Endodermal cell (in vitro differentiated cells): ENCODE measurements around the gene C13orf42. TPM values are rescaled to one million over a fixed set of nuclear protein-coding genes. Genes with fewer than 3 reads are reported as not detected.

ENCODE experiments used
- DNase-seq: peaks from one replicate; pipeline ENCODE4 v3.0.0-alpha.2; 2017
- H3K27ac ChIP-seq: 2 replicates; pipeline ENCODE4 v1.5.1; 2013; ENCODE audit warnings: mild to moderate bottlenecking, low read depth, low read length, moderate library complexity
- H3K27me3 ChIP-seq: 2 replicates; pipeline ENCODE4 v1.6.1; 2013; ENCODE audit warnings: mild to moderate bottlenecking, low read length, moderate library complexity; ENCODE audit not compliant: insufficient read depth, control insufficient read depth, poor library complexity, severe bottlenecking
- H3K36me3 ChIP-seq: 2 replicates; pipeline ENCODE4 v1.7.0; 2013; ENCODE audit warnings: mild to moderate bottlenecking, low read length, moderate library complexity; ENCODE audit not compliant: control insufficient read depth, insufficient read depth
- H3K4me1 ChIP-seq: one replicate; pipeline ENCODE4 v1.7.0; 2013; ENCODE audit warnings: low read length; ENCODE audit not compliant: control insufficient read depth, insufficient read depth
- H3K4me3 ChIP-seq: 2 replicates; pipeline ENCODE4 v1.5.1; 2013; ENCODE audit warnings: mild to moderate bottlenecking, low read length, moderate library complexity
- H3K9ac ChIP-seq: 2 replicates; pipeline ENCODE4 v1.6.1; 2013; ENCODE audit warnings: mild to moderate bottlenecking, low read length, moderate library complexity; ENCODE audit not compliant: poor library complexity, severe bottlenecking; ENCODE audit errors: extremely low read depth
- H3K9me3 ChIP-seq: 2 replicates; pipeline ENCODE4 v1.6.1; 2013; ENCODE audit warnings: mild to moderate bottlenecking, low read length, moderate library complexity; ENCODE audit not compliant: control insufficient read depth
- H3K27ac Mint-ChIP-seq: 2 replicates; pipeline ENCODE4 v1.8.0; 2020; ENCODE audit warnings: mixed read lengths
- H3K27me3 Mint-ChIP-seq: 2 replicates; pipeline ENCODE4 v1.8.0; 2021; ENCODE audit warnings: mild to moderate bottlenecking, mixed read lengths; ENCODE audit not compliant: insufficient read depth
- H3K36me3 Mint-ChIP-seq: 2 replicates; pipeline ENCODE4 v1.8.0; 2020; ENCODE audit warnings: low read depth, mixed read lengths
- H3K4me1 Mint-ChIP-seq: 2 replicates; pipeline ENCODE4 v1.8.0; 2020; ENCODE audit warnings: mixed read lengths
- H3K4me3 Mint-ChIP-seq: 2 replicates; pipeline ENCODE4 v1.8.0; 2020; ENCODE audit warnings: mild to moderate bottlenecking, moderate library complexity, mixed read lengths
- H3K9me3 Mint-ChIP-seq: 2 replicates; pipeline ENCODE4 v1.8.0; 2020; ENCODE audit warnings: mild to moderate bottlenecking, mixed read lengths
- CTCF ChIP-seq: fragments of 200-600 bp; sonication (generic); conservative IDR thresholded peaks from 2 replicates; pipeline ENCODE4 v1.5.0; 2021; ENCODE audit warnings: antibody characterized with exemption, mild to moderate bottlenecking
- WGBS, 2 experiments: methylation state at CpG; one replicate each; pipeline versions ENCODE4 v1.1.5 to v1.1.7; 2013; ENCODE audit warnings: missing lambda C conversion rate in 2 of 2, mixed read lengths in 1 of 2; ENCODE audit not compliant: insufficient coverage in 1 of 2, insufficient read length in 1 of 2; 5-methylcytosine and 5-hydroxymethylcytosine counted together
- total RNA-seq, 2 donors: library from RNA; stranded (reverse); fragmentation: NEBNext Ultra II Directional in 1 of 2; extraction: Animal tissue kit (Norgen Biotek cat#: 25700) in 1 of 2; gene quantifications; 2 replicates in 1 of 2; 3 replicates in 1 of 2; pipeline ENCODE4 v1.2.1, GENCODE V29; 2021

The C13orf42 gene
- total RNA-seq, 2 donors from 2014 or later = 19.0 to 27.7 TPM

DNA sequence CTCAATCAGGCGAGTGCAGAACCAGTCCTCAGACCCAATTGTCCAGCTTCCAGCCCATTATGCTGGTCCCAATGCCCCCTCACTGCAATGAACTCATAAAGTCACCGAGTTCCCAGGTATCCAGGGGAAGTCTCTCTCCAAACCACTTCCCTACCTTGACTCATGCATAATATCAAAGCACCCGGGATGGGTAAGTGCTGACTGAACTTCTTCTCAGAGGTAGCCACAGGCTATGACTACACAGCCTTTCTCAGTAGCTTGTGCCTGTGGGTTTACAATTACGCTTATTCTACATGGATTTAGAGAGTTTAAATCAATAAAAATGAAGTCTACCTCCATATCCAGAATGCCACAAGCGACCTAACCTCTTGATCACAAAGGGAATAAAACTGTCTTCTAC, 1.7 kb upstream of the C13orf42 start:
- Mint-ChIP-seq H3K36me3 (peaks cover 49% of the 10 kb centered on the region), H3K4me1 (peaks cover 6% of the 10 kb centered on the region), H3K27ac (no peak overlapping the region), H3K27me3 (no peaks in the 10 kb centered on the region), H3K4me3 (no peak overlapping the region), H3K9me3 (peaks cover 12% of the 10 kb centered on the region)
- TF ChIP-seq CTCF = no peak
- no peaks in the 10 kb centered on the region for H3K27me3 ChIP-seq
- H3K9me3 ChIP-seq = peaks cover 10% of the 10 kb centered on the region
- no peak overlapping the region for H3K9ac ChIP-seq
- no peak overlapping the region for H3K4me3 ChIP-seq
- no peaks in the 10 kb centered on the region for H3K4me1 ChIP-seq
- H3K27ac ChIP-seq = no peak overlapping the region
- DNase-seq = peak; percentile 20
- WGBS, 2 experiments = 83 to 93% methylated on average over 2 to 5 of the region's 5 CpGs
- H3K36me3 ChIP-seq = peaks cover 20% of the 10 kb centered on the region

DNA sequence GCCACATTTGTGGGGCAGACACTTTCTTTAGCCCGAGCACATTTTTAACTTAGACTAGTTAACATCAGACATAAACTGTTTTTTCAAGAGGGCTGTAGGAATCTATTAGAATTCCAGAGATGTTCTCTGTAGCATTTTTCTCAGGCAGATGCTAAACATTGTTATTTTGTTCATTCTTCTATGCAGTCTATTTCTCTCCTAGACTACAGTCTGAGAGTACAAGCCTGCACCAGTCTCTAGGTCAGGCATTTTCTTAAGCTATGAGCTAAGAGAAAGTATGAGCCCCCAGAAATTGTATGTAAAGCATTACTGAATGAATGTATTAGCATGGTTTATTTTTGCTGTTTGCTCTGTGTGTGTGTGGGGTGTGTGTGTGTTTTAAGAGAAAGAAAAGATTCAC, 923 bp upstream of the C13orf42 start:
- H3K27ac Mint-ChIP-seq = no peak overlapping the region
- no peak for TF ChIP-seq CTCF
- 0% methylated on average over 1 of the region's 1 CpG for whole genome bisulfite sequencing, 2 experiments
- H3K9me3 Mint-ChIP-seq = peaks cover 4% of the 10 kb centered on the region
- no peak for DNase-seq
- peaks cover 2% of the 10 kb centered on the region for H3K9me3 ChIP-seq
- peaks cover 12% of the 10 kb centered on the region for H3K36me3 ChIP-seq
- peaks cover 6% of the 10 kb centered on the region for H3K4me1 Mint-ChIP-seq
- no peaks in the 10 kb centered on the region for H3K27me3 ChIP-seq
- H3K27me3 Mint-ChIP-seq = no peaks in the 10 kb centered on the region
- H3K27ac ChIP-seq = no peak overlapping the region
- H3K4me3 ChIP-seq = no peak overlapping the region
- H3K36me3 Mint-ChIP-seq = peaks cover 47% of the 10 kb centered on the region
- H3K9ac ChIP-seq = no peak overlapping the region
- no peak overlapping the region for H3K4me3 Mint-ChIP-seq
- H3K4me1 ChIP-seq = no peaks in the 10 kb centered on the region

DNA sequence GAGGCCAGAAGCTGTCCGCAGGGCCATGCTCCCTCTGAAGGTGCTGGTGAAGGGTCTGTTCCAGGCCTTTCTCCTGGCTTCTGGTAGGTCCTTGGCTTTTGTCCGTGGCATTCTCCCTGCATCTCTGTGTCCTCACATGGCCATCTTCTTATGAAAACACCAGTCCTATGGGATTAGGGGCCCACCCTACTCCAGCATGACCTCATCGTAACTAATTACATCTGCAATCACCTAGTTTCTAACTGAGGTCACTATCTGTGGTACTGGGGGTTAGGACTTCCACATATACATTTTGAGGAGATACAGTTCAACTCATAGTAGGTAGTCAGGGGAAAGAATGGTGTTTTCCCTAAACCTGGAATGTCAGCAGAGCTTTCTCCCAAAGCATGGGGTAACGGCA, 3.1 kb downstream of the C13orf42 start:
- TF ChIP-seq CTCF = no peak
- Mint-ChIP-seq H3K27ac (no peak overlapping the region), H3K4me3 (no peak overlapping the region), H3K4me1 (peaks cover 5% of the 10 kb centered on the region), H3K9me3 (peaks cover 15% of the 10 kb centered on the region), H3K36me3 (peaks cover 61% of the 10 kb centered on the region), H3K27me3 (no peaks in the 10 kb centered on the region)
- Histone ChIP-seq H3K9ac (no peak overlapping the region), H3K27ac (no peak overlapping the region), H3K4me3 (no peak overlapping the region), H3K4me1 (no peaks in the 10 kb centered on the region), H3K36me3 (peaks cover 30% of the 10 kb centered on the region), H3K9me3 (peaks cover 17% of the 10 kb centered on the region), H3K27me3 (no peaks in the 10 kb centered on the region)
- DNase-seq = peak; percentile 36
- 92 to 100% methylated on average over 1 to 4 of the region's 4 CpGs for WGBS, 2 experiments
